ENCODE results near the gene CEP85. TPM values are rescaled to one million over a fixed set of nuclear protein-coding genes. Genes with fewer than 3 reads are reported as not detected.

Gene CEP85
- total and polyA plus RNA-seq, 2 of the 13 experiments (the other 11 are each of a cell fraction or from before 2014, with no cell fraction given), result 16.1 to 26.7 TPM

GRCh38 chr1:26291433-26291832 lies 57.4 kb downstream of the CEP85 start:
- Histone ChIP-seq H3K9me3 (ENCODE audit: low read length) (no peaks in the 10 kb centered on the region), H3K4me1 (ENCODE audit: insufficient read depth, low read length) (no peaks in the 10 kb centered on the region), H3K36me3 (replicated peaks in 1 of 2; ENCODE audit: control insufficient read depth in 1 of 2, insufficient read depth in 2 of 2, low read length in 2 of 2) (peaks cover 0 to 1% of the 10 kb centered on the region in 2 experiments; a peak in 1 of 5 replicates), H3K27ac (ENCODE audit: extremely low read length, insufficient read depth, low read length) (no peak overlapping the region), H4K20me1 (ENCODE audit: insufficient read depth, low read length) (no peaks in the 10 kb centered on the region), H3K9ac (ENCODE audit: insufficient read depth, low read depth, low read length) (no peak overlapping the region), H3K79me2 (ENCODE audit: insufficient read depth, low read length) (no peaks in the 10 kb centered on the region), H2AFZ (ENCODE audit: low read length) (no peak overlapping the region), H3K4me3 (replicated peaks in 1 of 3; ENCODE audit: insufficient read depth in 1 of 3, low read depth in 2 of 3, low read length in 3 of 3) (no peak overlapping the region), H3K4me2 (ENCODE audit: low read depth, low read length) (no peak overlapping the region), H3K27me3 (ENCODE audit: control insufficient read depth in 1 of 2, insufficient read depth in 2 of 2, low read length in 2 of 2) (no peaks in the 10 kb centered on the region)
- ChIA-PET CTCF (ENCODE audit: low intra/inter-chr PET ratio, low total read pairs) (no interaction called here), POLR2A (no interaction called here)
- FAIRE-seq, result no peak
- no CpG with 5 or more reads among the region's 3 CpGs for WGBS (ENCODE audit: low lambda C conversion rate)
- BruUV-seq (replicated peaks), result no TSS peak
- in situ Hi-C loops (cut with HindIII; ENCODE audit: extremely low pct_ligation_motif_present, low pct_unique_long_range_greater_than_20kb) (no loop called here), intact Hi-C loops (cut with micrococcal nuclease; ENCODE audit: unreplicated experiment) (no loop called here)
- DNase-seq (ENCODE audit: low spot score), result no peak
- no peak for ATAC-seq
- no peak for TF ChIP-seq TARDBP (CRISPR knock-in tag; IDR thresholded peaks at IDR 0.05)
- no peak for TF ChIP-seq KDM2A (CRISPR knock-in tag; IDR thresholded peaks at IDR 0.05; ENCODE audit: borderline replicate concordance, low read depth)
- TF ChIP-seq, protein P1, sequence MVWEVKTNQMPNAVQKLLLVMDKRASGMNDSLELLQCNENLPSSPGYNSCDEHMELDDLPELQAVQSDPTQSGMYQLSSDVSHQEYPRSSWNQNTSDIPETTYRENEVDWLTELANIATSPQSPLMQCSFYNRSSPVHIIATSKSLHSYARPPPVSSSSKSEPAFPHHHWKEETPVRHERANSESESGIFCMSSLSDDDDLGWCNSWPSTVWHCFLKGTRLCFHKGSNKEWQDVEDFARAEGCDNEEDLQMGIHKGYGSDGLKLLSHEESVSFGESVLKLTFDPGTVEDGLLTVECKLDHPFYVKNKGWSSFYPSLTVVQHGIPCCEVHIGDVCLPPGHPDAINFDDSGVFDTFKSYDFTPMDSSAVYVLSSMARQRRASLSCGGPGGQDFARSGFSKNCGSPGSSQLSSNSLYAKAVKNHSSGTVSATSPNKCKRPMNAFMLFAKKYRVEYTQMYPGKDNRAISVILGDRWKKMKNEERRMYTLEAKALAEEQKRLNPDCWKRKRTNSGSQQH (CRISPR knock-in tag; IDR thresholded peaks at IDR 0.05; ENCODE audit: low read depth), result no peak
- no peak for TF ChIP-seq MTF2 (CRISPR knock-in tag; IDR thresholded peaks at IDR 0.05; ENCODE audit: borderline replicate concordance)
- no peak for TF ChIP-seq E2F2 (CRISPR knock-in tag; IDR thresholded peaks at IDR 0.05; ENCODE audit: borderline replicate concordance)
- no peak for TF ChIP-seq MEIS1 (CRISPR knock-in tag; IDR thresholded peaks at IDR 0.05; ENCODE audit: borderline replicate concordance)
- TF ChIP-seq ZNF550 (CRISPR knock-in tag; IDR thresholded peaks at IDR 0.05; ENCODE audit: borderline replicate concordance), result no peak
- TF ChIP-seq ZNF138 (CRISPR knock-in tag; IDR thresholded peaks at IDR 0.05; ENCODE audit: low read depth), result no peak
- TF ChIP-seq STAG1 (CRISPR knock-in tag; IDR thresholded peaks at IDR 0.05), result no peak
- TF ChIP-seq DRAP1 (CRISPR knock-in tag; IDR thresholded peaks at IDR 0.05), result no peak
- TF ChIP-seq ZSCAN30 (CRISPR knock-in tag; IDR thresholded peaks at IDR 0.05), result no peak
- no peak for TF ChIP-seq JARID2 (CRISPR knock-in tag; IDR thresholded peaks at IDR 0.05; ENCODE audit: insufficient replicate concordance)
- TF ChIP-seq RELA (CRISPR knock-in tag; IDR thresholded peaks at IDR 0.05), result no peak
- TF ChIP-seq ETV5 (CRISPR knock-in tag; IDR thresholded peaks at IDR 0.05; ENCODE audit: borderline replicate concordance), result no peak
- TF ChIP-seq, protein P2, sequence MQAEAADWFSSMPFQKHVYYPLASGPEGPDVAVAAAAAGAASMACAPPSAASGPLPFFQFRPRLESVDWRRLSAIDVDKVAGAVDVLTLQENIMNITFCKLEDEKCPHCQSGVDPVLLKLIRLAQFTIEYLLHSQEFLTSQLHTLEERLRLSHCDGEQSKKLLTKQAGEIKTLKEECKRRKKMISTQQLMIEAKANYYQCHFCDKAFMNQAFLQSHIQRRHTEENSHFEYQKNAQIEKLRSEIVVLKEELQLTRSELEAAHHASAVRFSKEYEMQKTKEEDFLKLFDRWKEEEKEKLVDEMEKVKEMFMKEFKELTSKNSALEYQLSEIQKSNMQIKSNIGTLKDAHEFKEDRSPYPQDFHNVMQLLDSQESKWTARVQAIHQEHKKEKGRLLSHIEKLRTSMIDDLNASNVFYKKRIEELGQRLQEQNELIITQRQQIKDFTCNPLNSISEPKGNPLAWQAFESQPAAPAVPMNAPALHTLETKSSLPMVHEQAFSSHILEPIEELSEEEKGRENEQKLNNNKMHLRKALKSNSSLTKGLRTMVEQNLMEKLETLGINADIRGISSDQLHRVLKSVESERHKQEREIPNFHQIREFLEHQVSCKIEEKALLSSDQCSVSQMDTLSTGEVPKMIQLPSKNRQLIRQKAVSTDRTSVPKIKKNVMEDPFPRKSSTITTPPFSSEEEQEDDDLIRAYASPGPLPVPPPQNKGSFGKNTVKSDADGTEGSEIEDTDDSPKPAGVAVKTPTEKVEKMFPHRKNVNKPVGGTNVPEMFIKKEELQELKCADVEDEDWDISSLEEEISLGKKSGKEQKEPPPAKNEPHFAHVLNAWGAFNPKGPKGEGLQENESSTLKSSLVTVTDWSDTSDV (CRISPR knock-in tag; IDR thresholded peaks at IDR 0.05), result no peak
- TF ChIP-seq, protein P3, sequence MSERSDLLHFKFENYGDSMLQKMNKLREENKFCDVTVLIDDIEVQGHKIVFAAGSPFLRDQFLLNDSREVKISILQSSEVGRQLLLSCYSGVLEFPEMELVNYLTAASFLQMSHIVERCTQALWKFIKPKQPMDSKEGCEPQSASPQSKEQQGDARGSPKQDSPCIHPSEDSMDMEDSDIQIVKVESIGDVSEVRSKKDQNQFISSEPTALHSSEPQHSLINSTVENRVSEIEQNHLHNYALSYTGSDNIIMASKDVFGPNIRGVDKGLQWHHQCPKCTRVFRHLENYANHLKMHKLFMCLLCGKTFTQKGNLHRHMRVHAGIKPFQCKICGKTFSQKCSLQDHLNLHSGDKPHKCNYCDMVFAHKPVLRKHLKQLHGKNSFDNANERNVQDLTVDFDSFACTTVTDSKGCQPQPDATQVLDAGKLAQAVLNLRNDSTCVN (CRISPR knock-in tag; IDR thresholded peaks at IDR 0.05; ENCODE audit: borderline replicate concordance), result no peak
- TF ChIP-seq ZNF639 (CRISPR knock-in tag; conservative IDR thresholded peaks at IDR 0.05), result no peak

Data from HepG2 (cell line).